H1 (cell line): Measurements from ENCODE around the gene TMEM204. TPM values are rescaled to one million over a fixed set of nuclear protein-coding genes. Genes with fewer than 3 reads are reported as not detected.

Experiments used
- CTCF ChIA-PET: fragments of 300-600 bp; sonication (Branson Sonifier 250); formaldehyde crosslinking; loops from one replicate; lab custom pipeline; 2021; ENCODE audit not compliant: partially characterized antibody; lab: Charles Lee
- POLR2A ChIA-PET: fragments of 300-600 bp; sonication (Branson Sonifier 250); formaldehyde crosslinking; loops from one replicate; lab custom pipeline; 2021; ENCODE audit warnings: inconsistent platforms; ENCODE audit not compliant: partially characterized antibody; lab: Charles Lee
- DNase-seq, 2 experiments: peaks; one replicate each; pipeline versions ENCODE4 v3.0.0 to v3.0.0-alpha.2; 2010 to 2022; ENCODE audit warnings: low spot score in 2 of 2, low read depth in 1 of 2, mixed read lengths in 1 of 2
- FAIRE-seq: peaks from 2 replicates; lab custom pipeline; 2011; peaks lifted over from hg19 to GRCh38; lab: Jason Lieb, UNC
- H2AFZ ChIP-seq: 2 replicates; pipeline ENCODE4 v1.8.1; 2012; ENCODE audit warnings: low read length, inconsistent platforms
- H2AK5ac ChIP-seq: 2 replicates; pipeline ENCODE4 v1.6.1; 2013; ENCODE audit warnings: low read depth, low read length
- H2BK120ac ChIP-seq: replicated peaks from 2 replicates; pipeline ENCODE3; 2013; ENCODE audit warnings: low read depth, low read length, inconsistent platforms
- H2BK12ac ChIP-seq: 2 replicates; pipeline ENCODE4 v1.6.1; 2013; ENCODE audit warnings: low read depth, low read length
- H2BK15ac ChIP-seq: 2 replicates; pipeline ENCODE4 v1.6.1; 2013; ENCODE audit warnings: low read length
- H2BK20ac ChIP-seq: 2 replicates; pipeline ENCODE4 v1.6.1; 2013; ENCODE audit warnings: low read length
- H2BK5ac ChIP-seq: 2 replicates; pipeline ENCODE4 v1.6.1; 2013; ENCODE audit warnings: low read depth, low read length
- H3K14ac ChIP-seq: 2 replicates; pipeline ENCODE4 v1.6.1; 2013; ENCODE audit warnings: inconsistent platforms; ENCODE audit not compliant: insufficient read length
- H3K18ac ChIP-seq: 2 replicates; pipeline ENCODE4 v1.6.1; 2013; ENCODE audit warnings: low read length; ENCODE audit errors: extremely low read depth
- H3K23ac ChIP-seq: 2 replicates; pipeline ENCODE4 v1.6.1; 2013; ENCODE audit warnings: inconsistent platforms; ENCODE audit not compliant: insufficient read length
- H3K23me2 ChIP-seq: 2 replicates; pipeline ENCODE4 v1.6.1; 2013; ENCODE audit warnings: low read depth, low read length
- H3K27ac ChIP-seq: 2 replicates; pipeline ENCODE4 v1.6.1; 2011; ENCODE audit warnings: low read depth, low read length, inconsistent platforms
- H3K27me3 ChIP-seq, 4 experiments: replicated peaks in 1 of 4; 1 replicate in 1 of 4; 2 replicates in 3 of 4; pipeline versions ENCODE4 v1.6.1 to v1.8.1; 2011 to 2013; ENCODE audit warnings: low read length in 3 of 4, mild to moderate bottlenecking in 3 of 4, inconsistent platforms in 2 of 4, mixed read lengths in 2 of 4, moderate library complexity in 1 of 4; ENCODE audit not compliant: control insufficient read depth in 3 of 4, insufficient read depth in 3 of 4; ENCODE audit errors: extremely low read depth in 1 of 4
- H3K36me3 ChIP-seq, 4 experiments: 2 replicates each; pipeline versions ENCODE4 v1.6.1 to v1.8.1; 2011 to 2013; ENCODE audit warnings: mild to moderate bottlenecking in 4 of 4, low read length in 3 of 4, moderate library complexity in 2 of 4, control low read depth in 1 of 4, inconsistent platforms in 1 of 4; ENCODE audit not compliant: insufficient read depth in 4 of 4, control insufficient read depth in 2 of 4
- H3K4ac ChIP-seq: replicated peaks from 2 replicates; pipeline ENCODE3; 2013; ENCODE audit warnings: low read length, low read depth, mixed read lengths, inconsistent platforms; ENCODE audit not compliant: insufficient read length
- H3K4me1 ChIP-seq, 4 experiments: replicated peaks in 1 of 4; 1 replicate in 1 of 4; 2 replicates in 3 of 4; pipeline versions ENCODE4 v1.6.1 to v1.8.1; 2011 to 2013; ENCODE audit warnings: low read length in 3 of 4, inconsistent platforms in 2 of 4, mixed read lengths in 1 of 4; ENCODE audit not compliant: insufficient read depth in 4 of 4, control insufficient read depth in 3 of 4
- H3K4me2 ChIP-seq, 2 experiments: 2 replicates each; pipeline versions ENCODE4 v1.6.1 to v1.8.1; 2011 to 2013; ENCODE audit warnings: low read depth in 2 of 2, low read length in 2 of 2, control low read depth in 1 of 2, inconsistent platforms in 1 of 2, mild to moderate bottlenecking in 1 of 2; ENCODE audit not compliant: insufficient read depth in 1 of 2
- H3K4me3 ChIP-seq, 4 experiments: fragments of 200-600, 300-600 bp in 1 of 4; sonication (generic), shearing (Covaris generic), sonication (Bioruptor Twin) in 1 of 4; 2 replicates each; pipeline versions ENCODE4 v1.5.1 to v1.8.1; 2011 to 2016; ENCODE audit warnings: low read length in 4 of 4, low read depth in 3 of 4, control low read depth in 2 of 4, inconsistent platforms in 2 of 4, mild to moderate bottlenecking in 2 of 4, mixed read lengths in 1 of 4, moderate library complexity in 1 of 4; ENCODE audit not compliant: insufficient read depth in 2 of 4; ENCODE audit errors: extremely low read depth in 1 of 4
- H3K56ac ChIP-seq: replicated peaks from 2 replicates; pipeline ENCODE3; 2013; ENCODE audit warnings: low read depth, mild to moderate bottlenecking, mixed read lengths, low read length, inconsistent platforms; ENCODE audit not compliant: insufficient read length
- H3K79me1 ChIP-seq: 2 replicates; pipeline ENCODE4 v1.6.1; 2013; ENCODE audit warnings: low read depth, low read length, control low read depth
- H3K79me2 ChIP-seq, 2 experiments: 2 replicates each; pipeline versions ENCODE4 v1.6.1 to v1.8.1; 2012 to 2013; ENCODE audit warnings: low read length in 2 of 2, mild to moderate bottlenecking in 2 of 2, inconsistent platforms in 1 of 2; ENCODE audit not compliant: insufficient read depth in 2 of 2, control insufficient read depth in 1 of 2
- H3K9ac ChIP-seq, 4 experiments: replicated peaks in 1 of 4; 1 replicate in 1 of 4; 2 replicates in 3 of 4; pipeline versions ENCODE4 v1.6.1 to v1.8.1; 2011 to 2013; ENCODE audit warnings: low read depth in 3 of 4, low read length in 3 of 4, control low read depth in 2 of 4, mild to moderate bottlenecking in 2 of 4, moderate library complexity in 2 of 4, inconsistent platforms in 1 of 4; ENCODE audit errors: extremely low read depth in 1 of 4
- H3K9me3 ChIP-seq, 2 experiments: 2 replicates each; pipeline versions ENCODE4 v1.6.1 to v1.8.1; 2012 to 2013; ENCODE audit warnings: mild to moderate bottlenecking in 2 of 2, moderate library complexity in 2 of 2, control low read depth in 1 of 2, inconsistent platforms in 1 of 2, low read depth in 1 of 2, low read length in 1 of 2, mixed read lengths in 1 of 2; ENCODE audit not compliant: insufficient read depth in 2 of 2
- H4K20me1 ChIP-seq, 2 experiments: replicated peaks in 1 of 2; 2 replicates each; pipeline versions ENCODE3 to v1.8.1; 2011 to 2013; ENCODE audit warnings: inconsistent platforms in 2 of 2, low read length in 2 of 2, mild to moderate bottlenecking in 1 of 2; ENCODE audit not compliant: insufficient read depth in 2 of 2, control insufficient read depth in 1 of 2
- H4K5ac ChIP-seq: 2 replicates; pipeline ENCODE4 v1.6.1; 2013; ENCODE audit warnings: low read length, low read depth, mixed read lengths, inconsistent platforms; ENCODE audit not compliant: insufficient read length
- H4K8ac ChIP-seq: 2 replicates; pipeline ENCODE4 v1.8.0; 2013; ENCODE audit warnings: mild to moderate bottlenecking, moderate library complexity, low read length, inconsistent platforms; ENCODE audit not compliant: insufficient read depth; ENCODE audit errors: extremely low read depth
- H4K91ac ChIP-seq: replicated peaks from 2 replicates; pipeline ENCODE3; 2013; ENCODE audit warnings: low read length, mixed read lengths, inconsistent platforms; ENCODE audit not compliant: insufficient read length
- CHD1 ChIP-seq: IDR thresholded peaks from 2 replicates; pipeline ENCODE4 v1.6.1; 2012; ENCODE audit warnings: low read depth, low read length, improper control_type of control experiment
- PHF8 ChIP-seq: fragments of 200-600 bp; sonication (generic); conservative IDR thresholded peaks from 2 replicates; pipeline ENCODE4 v1.7.1; 2012; ENCODE audit warnings: low read depth, mild to moderate bottlenecking, inconsistent platforms, low read length, moderate library complexity
- WGBS, 2 experiments: shearing (Covaris generic) in 1 of 2; methylation state at CpG; one replicate each; pipeline versions ENCODE4 v1.1.6 to v1.1.7; 2013 to 2015; ENCODE audit warnings: low lambda C conversion rate in 2 of 2, mixed read lengths in 2 of 2, inconsistent platforms in 1 of 2, low coverage in 1 of 2, missing lambda C conversion rate in 1 of 2; ENCODE audit not compliant: insufficient replicate concordance in 2 of 2, insufficient coverage in 1 of 2, insufficient read length in 1 of 2; ENCODE audit errors: extremely low coverage in 1 of 2, missing lambda C conversion rate in 1 of 2; 5-methylcytosine and 5-hydroxymethylcytosine counted together
- polyA plus RNA-seq, 7 experiments: library from polyadenylated mRNA; depleted of rRNA in 3 of 7; stranded (reverse) in 5 of 7; unstranded in 2 of 7; fragments of >200 nt in 5 of 7; fragments of 200-250 nt in 2 of 7; gene quantifications; 1 replicate in 5 of 7; 2 replicates in 1 of 7; 4 replicates in 1 of 7; pipeline versions ENCODE4 v1.2.1 to v1.2.3, GENCODE V29; 2011 to 2013; ENCODE audit warnings: missing spikeins in 2 of 7, mixed read lengths in 2 of 7
- total RNA-seq: library from RNA; stranded (reverse); fragmentation: NEBNext Ultra II Directional; extraction: Animal tissue kit (Norgen Biotek cat#: 25700); gene quantifications from 2 replicates; pipeline ENCODE4 v1.2.1, GENCODE V29; 2021
- TF ChIP-seq, protein P1 (sequence below), 3 experiments: IDR thresholded peaks; 1 replicate in 2 of 3; 2 replicates in 1 of 3; pipeline versions ENCODE4 v1.5.1 to v1.6.1; 2011; ENCODE audit warnings: low read length in 3 of 3, mild to moderate bottlenecking in 3 of 3, inconsistent platforms in 2 of 3, low read depth in 1 of 3, moderate library complexity in 1 of 3; ENCODE audit not compliant: insufficient read depth in 1 of 3; ENCODE audit errors: control extremely low read depth in 1 of 3

TMEM204 gene
- total and polyA plus RNA-seq, 2 of the 8 experiments (the other 6 are each of a cell fraction or from before 2014, with no cell fraction given) = not detected

- Histone ChIP-seq H3K79me1 (no peaks in the 10 kb centered on the region; the same call in 1 of the 2 replicates), H4K5ac (no peak overlapping the region), H3K9me3 (no peaks in the 10 kb centered on the region), H3K4ac (no peak overlapping the region), H2AK5ac (no peak overlapping the region), H3K79me2 (no peaks in the 10 kb centered on the region), H2AFZ (no peak overlapping the region), H3K14ac (no peak overlapping the region), H3K23me2 (no peaks in the 10 kb centered on the region), H3K18ac (no peak overlapping the region), H3K27me3 (no peaks in the 10 kb centered on the region), H4K8ac (no peak overlapping the region), H2BK20ac (no peak overlapping the region), H2BK12ac (no peak overlapping the region), H3K23ac (no peak overlapping the region), H3K36me3 (peaks cover 2 to 15% (median 10%) of the 10 kb centered on the region in 4 experiments; a peak in 4 of 8 replicates), H2BK15ac (no peak overlapping the region), H3K56ac (no peak overlapping the region), H3K4me1 (peaks cover 0 to 3% (median 0%) of the 10 kb centered on the region in 4 experiments; a peak in 1 of 7 replicates), H4K20me1 (peaks cover 3% of the 10 kb centered on the region in 2 experiments), H4K91ac (no peak overlapping the region), H3K4me3 (no peak overlapping the region), H3K27ac (no peak overlapping the region), H3K9ac (no peak overlapping the region), H2BK5ac (no peak overlapping the region), H3K4me2 (no peak overlapping the region), H2BK120ac (no peak overlapping the region)
- 89% methylated on average over 13 of the region's 13 CpGs; no CpG with 5 or more reads in 1 of the 2 experiments for WGBS, 2 experiments
- FAIRE-seq (no peak), DNase-seq (no peak)
- TF ChIP-seq CHD1 (no peak), PHF8 (no peak)
- TF ChIP-seq, protein P1, sequence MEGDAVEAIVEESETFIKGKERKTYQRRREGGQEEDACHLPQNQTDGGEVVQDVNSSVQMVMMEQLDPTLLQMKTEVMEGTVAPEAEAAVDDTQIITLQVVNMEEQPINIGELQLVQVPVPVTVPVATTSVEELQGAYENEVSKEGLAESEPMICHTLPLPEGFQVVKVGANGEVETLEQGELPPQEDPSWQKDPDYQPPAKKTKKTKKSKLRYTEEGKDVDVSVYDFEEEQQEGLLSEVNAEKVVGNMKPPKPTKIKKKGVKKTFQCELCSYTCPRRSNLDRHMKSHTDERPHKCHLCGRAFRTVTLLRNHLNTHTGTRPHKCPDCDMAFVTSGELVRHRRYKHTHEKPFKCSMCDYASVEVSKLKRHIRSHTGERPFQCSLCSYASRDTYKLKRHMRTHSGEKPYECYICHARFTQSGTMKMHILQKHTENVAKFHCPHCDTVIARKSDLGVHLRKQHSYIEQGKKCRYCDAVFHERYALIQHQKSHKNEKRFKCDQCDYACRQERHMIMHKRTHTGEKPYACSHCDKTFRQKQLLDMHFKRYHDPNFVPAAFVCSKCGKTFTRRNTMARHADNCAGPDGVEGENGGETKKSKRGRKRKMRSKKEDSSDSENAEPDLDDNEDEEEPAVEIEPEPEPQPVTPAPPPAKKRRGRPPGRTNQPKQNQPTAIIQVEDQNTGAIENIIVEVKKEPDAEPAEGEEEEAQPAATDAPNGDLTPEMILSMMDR (IDR thresholded peaks at IDR 0.05; ENCODE audit: control extremely low read depth in 1 of 3, insufficient read depth in 1 of 3, low read depth in 1 of 3, low read length in 3 of 3) = peak in 1 of 3 experiments; percentile 19; a peak in 1 of 4 replicates
- POLR2A ChIA-PET = no interaction called here
- CTCF ChIA-PET = interaction anchor here (0.6 kb wide), 1 partner anchor 695 kb away, joined by 4 read pairs; the partner anchor contains the start of gene ECI1
Observed at GRCh38 chr16:1556254-1556653, 22.8 kb downstream of the TMEM204 start.
